Activated naive CD4-positive, alpha-beta T cell treated with anti-CD3 and anti-CD28 coated beads, Interleukin-2, amount 10 ng/mL, durations not matched to agents 7 days and 5 days (primary cell): ENCODE data around the gene AVPI1.
"Not testable (repeated sequence)": the region's sequence is repeated elsewhere in the genome, so short reads cannot be mapped to it uniquely, and the experiment has no call there.

ENCODE experiments used
- CTCF ChIA-PET: fragments of 350-600 bp; sonication (Branson Sonifier 250); formaldehyde crosslinking; loops from one replicate; lab custom pipeline; 2021; ENCODE audit warnings: antibody characterized with exemption; lab: Charles Lee
- DNase-seq: peaks from one replicate; pipeline ENCODE4 v3.0.0-alpha.2; 2020
- H3K27ac Mint-ChIP-seq: one replicate; pipeline ENCODE4 v1.8.0; 2021; ENCODE audit warnings: mild to moderate bottlenecking, moderate library complexity, mixed read lengths
- H3K27me3 Mint-ChIP-seq: one replicate; pipeline ENCODE4 v1.8.0; 2021; ENCODE audit warnings: mild to moderate bottlenecking, mixed read lengths
- H3K36me3 Mint-ChIP-seq: one replicate; pipeline ENCODE4 v1.8.0; 2021; ENCODE audit warnings: mixed read lengths
- H3K4me1 Mint-ChIP-seq: one replicate; pipeline ENCODE4 v1.8.0; 2021; ENCODE audit warnings: mixed read lengths
- H3K4me3 Mint-ChIP-seq: one replicate; pipeline ENCODE4 v1.8.0; 2021; ENCODE audit warnings: mild to moderate bottlenecking, moderate library complexity, mixed read lengths
- H3K9me3 Mint-ChIP-seq: one replicate; pipeline ENCODE4 v1.8.0; 2021; ENCODE audit warnings: mixed read lengths

The AVPI1 gene

GRCh38 chr10:97705006-97705670, 18.1 kb upstream of the AVPI1 start:
- Mint-ChIP-seq H3K9me3 (no peaks in the 10 kb centered on the region), H3K4me3 (no peak overlapping the region), H3K27me3 (peaks cover 49% of the 10 kb centered on the region), H3K4me1 (no peaks in the 10 kb centered on the region), H3K27ac (no peak overlapping the region), H3K36me3 (no peaks in the 10 kb centered on the region)
- CTCF ChIA-PET = interaction anchor here (0.6 to 14.9 kb wide), 7 partner anchors 17 to 337 kb away, joined by 3 to 402 read pairs (median 6); partner anchors contain the start of genes AVPI1 and ZFYVE27
- DNase-seq = no peak

- H3K27ac Mint-ChIP-seq = no peak overlapping the region
- H3K4me1 Mint-ChIP-seq = no peaks in the 10 kb centered on the region
- H3K9me3 Mint-ChIP-seq = no peaks in the 10 kb centered on the region
- CTCF ChIA-PET = interaction anchor here (0.6 to 14.9 kb wide), 8 partner anchors 13 to 337 kb away, joined by 3 to 402 read pairs (median 6); partner anchors contain the start of genes AVPI1 and ZFYVE27
- H3K27me3 Mint-ChIP-seq = peaks cover 41% of the 10 kb centered on the region
- no peak for DNase-seq
- H3K36me3 Mint-ChIP-seq = no peaks in the 10 kb centered on the region
- no peak overlapping the region for H3K4me3 Mint-ChIP-seq
These were observed 17.3 kb upstream of the AVPI1 start for GRCh38 chr10:97704341-97704740.

- H3K36me3 Mint-ChIP-seq = no peaks in the 10 kb centered on the region
- DNase-seq = no peak
- H3K27ac Mint-ChIP-seq = no peak overlapping the region
- CTCF ChIA-PET = interaction anchor here (0.6 to 14.9 kb wide), 9 partner anchors 13 to 494 kb away, joined by 3 to 402 read pairs (median 6); partner anchors contain the start of genes AVPI1 and ZFYVE27
- H3K4me1 Mint-ChIP-seq = no peaks in the 10 kb centered on the region
- no peak overlapping the region for H3K4me3 Mint-ChIP-seq
- H3K9me3 Mint-ChIP-seq = no peaks in the 10 kb centered on the region
- peaks cover 36% of the 10 kb centered on the region for H3K27me3 Mint-ChIP-seq
These were observed 16.5 kb upstream of the AVPI1 start for GRCh38 chr10:97703398-97704067.

GRCh38 chr10:97701438-97702069, 14.5 kb upstream of the AVPI1 start:
- H3K4me1 Mint-ChIP-seq = no peaks in the 10 kb centered on the region
- no peaks in the 10 kb centered on the region for H3K36me3 Mint-ChIP-seq
- peaks cover 27% of the 10 kb centered on the region for H3K27me3 Mint-ChIP-seq
- H3K27ac Mint-ChIP-seq = no peak overlapping the region
- CTCF ChIA-PET = interaction anchor here (0.9 to 14.9 kb wide), 29 partner anchors 8 to 340 kb away, joined by 3 to 402 read pairs (median 4); partner anchors contain the start of genes ANKRD2, AVPI1, GOLGA7B and MARVELD1
- H3K9me3 Mint-ChIP-seq = no peaks in the 10 kb centered on the region
- no peak overlapping the region for H3K4me3 Mint-ChIP-seq
- peak; percentile 65 for DNase-seq

- H3K9me3 Mint-ChIP-seq, H3K36me3 Mint-ChIP-seq, DNase-seq, H3K4me1 Mint-ChIP-seq, H3K4me3 Mint-ChIP-seq, H3K27ac Mint-ChIP-seq: not testable (repeated sequence)
- H3K27me3 Mint-ChIP-seq = peaks cover 19% of the 10 kb centered on the region
- CTCF ChIA-PET = interaction anchor here (1.0 to 2.4 kb wide), 3 partner anchors 9 to 11 kb away, joined by 5 to 11 read pairs (median 10); partner anchors contain the start of gene AVPI1
These were observed 11.1 kb upstream of the AVPI1 start for GRCh38 chr10:97698072-97698655.

- no peak for DNase-seq
- H3K9me3 Mint-ChIP-seq = no peaks in the 10 kb centered on the region
- CTCF ChIA-PET = interaction anchor here (1.0 to 6.0 kb wide), 2 partner anchors 12 to 13 kb away, joined by 3 to 32 read pairs; no protein-coding TSS in a partner anchor
- peaks cover 18% of the 10 kb centered on the region for H3K4me1 Mint-ChIP-seq
- no peaks in the 10 kb centered on the region for H3K36me3 Mint-ChIP-seq
- no peak overlapping the region for H3K4me3 Mint-ChIP-seq
- peaks cover 16% of the 10 kb centered on the region for H3K27me3 Mint-ChIP-seq
- H3K27ac Mint-ChIP-seq = no peak overlapping the region
These were observed 3.1 kb upstream of the AVPI1 start for GRCh38 chr10:97690133-97690532.

- no peak for DNase-seq
- Mint-ChIP-seq H3K4me1 (peaks cover 18% of the 10 kb centered on the region), H3K9me3 (no peaks in the 10 kb centered on the region), H3K4me3 (no peak overlapping the region), H3K27ac (no peak overlapping the region), H3K36me3 (no peaks in the 10 kb centered on the region), H3K27me3 (peaks cover 16% of the 10 kb centered on the region)
- CTCF ChIA-PET = interaction anchor here (1.0 to 6.0 kb wide), 2 partner anchors 12 to 13 kb away, joined by 3 to 32 read pairs; no protein-coding TSS in a partner anchor
These were observed 2.5 kb upstream of the AVPI1 start for GRCh38 chr10:97689559-97690020.

- DNase-seq = no peak
- Mint-ChIP-seq H3K27ac (peak overlapping the region; percentile 22), H3K27me3 (peaks cover 16% of the 10 kb centered on the region), H3K4me3 (peak overlapping the region; percentile 80), H3K4me1 (peaks cover 18% of the 10 kb centered on the region), H3K9me3 (no peaks in the 10 kb centered on the region), H3K36me3 (no peaks in the 10 kb centered on the region)
- CTCF ChIA-PET = interaction anchor here (0.7 to 6.0 kb wide), 10 partner anchors 9 to 244 kb away, joined by 3 to 32 read pairs (median 7); partner anchors contain the start of gene ZFYVE27
These were observed 1.0 kb upstream of the AVPI1 start for GRCh38 chr10:97687785-97688781.

- peak overlapping the region; percentile 80 for H3K4me3 Mint-ChIP-seq
- H3K36me3 Mint-ChIP-seq = no peaks in the 10 kb centered on the region
- H3K27ac Mint-ChIP-seq = no peak overlapping the region
- CTCF ChIA-PET = interaction anchor here (1.1 to 6.0 kb wide), 14 partner anchors 9 to 355 kb away, joined by 3 to 32 read pairs (median 6); partner anchors contain the start of genes ANKRD2 and ZFYVE27
- peaks cover 10% of the 10 kb centered on the region for H3K27me3 Mint-ChIP-seq
- H3K9me3 Mint-ChIP-seq = no peaks in the 10 kb centered on the region
- DNase-seq = peak; percentile 29
- peaks cover 18% of the 10 kb centered on the region for H3K4me1 Mint-ChIP-seq
These were observed 610 bp downstream of the AVPI1 start for GRCh38 chr10:97686301-97686961.

- no peaks in the 10 kb centered on the region for H3K36me3 Mint-ChIP-seq
- H3K4me3 Mint-ChIP-seq = no peak overlapping the region
- no peak for DNase-seq
- CTCF ChIA-PET = interaction anchor here (1.7 to 4.2 kb wide), 6 partner anchors 8 to 51 kb away, joined by 7 to 29 read pairs (median 15); partner anchors contain the start of gene ZFYVE27
- H3K27me3 Mint-ChIP-seq = peaks cover 10% of the 10 kb centered on the region
- no peaks in the 10 kb centered on the region for H3K9me3 Mint-ChIP-seq
- H3K27ac Mint-ChIP-seq = no peak overlapping the region
- H3K4me1 Mint-ChIP-seq = peaks cover 18% of the 10 kb centered on the region
These were observed 1.6 kb downstream of the AVPI1 start for GRCh38 chr10:97685395-97685958.

- H3K27ac Mint-ChIP-seq = no peak overlapping the region
- peaks cover 18% of the 10 kb centered on the region for H3K4me1 Mint-ChIP-seq
- H3K4me3 Mint-ChIP-seq = no peak overlapping the region
- peaks cover 10% of the 10 kb centered on the region for H3K27me3 Mint-ChIP-seq
- CTCF ChIA-PET = interaction anchor here (1.7 to 4.2 kb wide), 3 partner anchors 8 to 17 kb away, joined by 7 to 29 read pairs (median 20); no protein-coding TSS in a partner anchor
- H3K9me3 Mint-ChIP-seq = no peaks in the 10 kb centered on the region
- H3K36me3 Mint-ChIP-seq = no peaks in the 10 kb centered on the region
- no peak for DNase-seq
These were observed 2.1 kb downstream of the AVPI1 start for GRCh38 chr10:97684866-97685394.

GRCh38 chr10:97684368-97684713, 2.7 kb downstream of the AVPI1 start:
- CTCF ChIA-PET = interaction anchor here (1.7 to 3.2 kb wide), 3 partner anchors 9 to 25 kb away, joined by 7 to 20 read pairs (median 10); no protein-coding TSS in a partner anchor
- H3K27ac Mint-ChIP-seq, H3K36me3 Mint-ChIP-seq, H3K9me3 Mint-ChIP-seq, H3K4me3 Mint-ChIP-seq, DNase-seq, H3K27me3 Mint-ChIP-seq: not testable (repeated sequence)
- H3K4me1 Mint-ChIP-seq = peaks cover 18% of the 10 kb centered on the region
